Measurements from ENCODE around the gene CLHC1.
"Not testable (repeated sequence)": the region's sequence is repeated elsewhere in the genome, so short reads cannot be mapped to it uniquely, and the experiment has no call there.

CLHC1 gene

DNA sequence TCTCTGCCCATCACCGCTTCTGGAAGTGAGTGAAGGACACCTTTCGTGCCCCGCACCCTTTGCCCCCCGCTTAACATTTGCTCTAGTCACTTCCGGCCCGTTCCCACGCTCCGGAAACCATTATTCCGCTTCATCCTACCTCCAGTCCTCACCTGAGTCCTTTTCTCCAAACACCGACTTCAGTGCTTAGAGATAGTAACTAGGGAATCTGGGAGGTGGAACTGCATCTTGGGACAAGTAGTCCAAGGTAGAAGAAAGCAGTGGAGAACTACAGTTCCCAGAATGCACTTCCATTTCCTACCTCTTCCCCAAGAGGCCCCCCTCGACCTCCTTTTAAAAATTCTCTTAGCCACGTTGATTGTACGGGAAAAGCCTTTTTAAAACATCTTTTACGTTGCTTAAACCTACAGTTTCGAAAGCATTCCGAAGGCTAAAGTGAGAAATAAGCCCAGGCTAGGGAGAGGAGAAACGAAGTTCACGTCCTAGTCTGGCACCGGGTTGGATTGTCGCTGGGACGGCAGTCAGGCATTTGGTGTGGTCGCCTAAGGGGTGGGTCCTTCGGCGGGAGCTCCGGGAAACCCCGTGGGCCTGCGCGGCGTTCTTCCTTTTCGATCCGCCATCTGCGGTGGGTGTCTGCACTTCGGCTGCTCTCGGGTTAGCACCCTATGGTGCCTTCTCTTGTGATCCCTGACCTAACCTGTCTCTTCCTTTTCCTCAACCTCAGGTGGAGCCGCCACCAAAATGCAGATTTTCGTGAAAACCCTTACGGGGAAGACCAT is at the start of gene CLHC1, which contains the start of gene RPS27A:
Gene CLHC1 (minus strand): TSS at position 210 of the 779 bp plus-strand sequence. CDS start 9,882 bp downstream, outside the sequence.
Gene RPS27A (plus strand): TSS at position 605 of the 779 bp plus-strand sequence. CDS start 137 bp downstream, at position 742.
- DNase-seq = peak; percentile 99

DNA sequence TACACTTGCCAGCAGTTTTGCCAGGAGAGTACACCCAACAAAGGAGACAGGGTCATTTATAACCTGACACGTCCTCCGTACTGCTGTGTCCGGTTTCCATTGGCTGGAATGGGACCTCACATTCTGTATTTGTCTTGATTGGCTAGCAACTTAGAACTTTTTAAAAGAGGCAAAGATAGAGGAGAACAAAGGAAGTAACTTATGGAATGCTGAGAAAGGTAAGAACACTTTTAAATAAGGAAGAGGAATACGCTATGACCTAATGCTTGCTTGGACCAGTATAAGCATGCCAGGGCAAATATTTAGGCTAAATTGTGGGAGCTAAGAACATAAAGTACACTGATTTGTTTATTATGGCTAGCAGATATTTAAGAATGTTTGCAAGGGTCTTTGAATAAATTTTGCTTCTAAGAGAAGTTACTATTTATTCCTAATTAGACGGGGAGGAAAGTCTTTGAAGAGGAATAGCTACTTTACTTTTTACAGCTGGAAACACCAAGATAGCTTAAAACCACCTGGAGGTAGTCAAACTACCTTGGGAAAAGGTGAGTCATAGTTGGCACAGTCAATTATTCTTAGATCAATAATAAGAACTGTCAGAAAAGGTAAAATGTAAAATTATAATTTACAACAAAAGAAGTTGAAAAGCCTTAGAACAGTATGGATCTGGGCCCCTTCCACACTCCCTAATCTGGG is 48.9 kb upstream of the CLHC1 start:
- not testable (repeated sequence) for DNase-seq

DNA sequence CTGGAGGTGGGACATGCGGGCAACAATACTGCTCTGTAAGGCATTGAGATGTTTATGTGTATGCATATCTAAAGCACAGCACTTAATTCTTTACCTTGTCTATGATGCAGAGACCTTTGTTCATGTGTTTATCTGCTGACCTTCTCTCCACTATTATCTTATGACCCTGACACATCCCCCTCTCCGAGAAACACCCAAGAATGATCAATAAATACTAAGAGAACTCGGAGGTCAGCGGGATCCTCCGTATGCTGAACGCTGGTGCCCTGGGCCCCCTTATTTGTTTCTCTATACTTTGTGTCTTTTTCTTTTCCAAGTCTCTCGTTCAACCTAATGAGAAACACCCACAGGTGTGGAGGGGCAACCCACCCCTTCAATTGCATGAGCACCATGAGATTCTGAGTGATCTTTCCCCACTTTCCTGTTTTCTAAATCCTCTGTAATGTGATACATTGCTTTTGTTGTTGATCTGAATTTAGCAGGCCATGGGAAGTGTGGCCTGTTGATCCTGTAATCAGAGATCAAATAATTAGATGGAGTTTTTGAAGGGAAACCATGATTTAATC is 47.8 kb upstream of the CLHC1 start:
- not testable (repeated sequence) for DNase-seq

DNA sequence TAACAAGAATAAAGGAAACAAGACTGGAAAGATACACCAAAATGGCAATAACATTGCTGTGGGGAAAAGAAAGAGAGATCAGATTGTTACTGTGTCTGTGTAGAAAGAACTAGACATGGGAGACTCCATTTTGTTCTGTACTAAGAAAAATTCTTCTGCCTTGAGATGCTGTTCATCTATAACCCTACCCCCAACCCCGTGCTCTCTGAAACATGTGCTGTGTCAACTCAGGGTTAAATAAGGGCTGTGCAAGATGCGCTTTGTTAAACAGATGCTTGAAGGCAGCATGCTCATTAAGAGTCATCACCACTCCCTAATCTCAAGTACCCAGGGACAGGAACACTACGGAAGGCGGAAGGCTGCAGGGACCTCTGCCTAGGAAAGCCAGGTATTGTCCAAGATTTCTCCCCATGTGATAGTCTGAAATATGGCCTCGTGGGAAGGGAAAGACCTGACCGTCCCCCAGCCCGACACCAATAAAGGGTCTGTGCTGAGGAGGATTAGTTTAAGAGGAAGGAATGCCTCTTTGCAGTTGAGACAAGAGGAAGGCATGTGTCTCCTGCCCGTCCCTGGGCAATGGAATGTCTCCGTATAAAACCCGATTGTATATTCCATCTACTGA is 47.2 kb upstream of the CLHC1 start:
- DNase-seq = not testable (repeated sequence)

DNA sequence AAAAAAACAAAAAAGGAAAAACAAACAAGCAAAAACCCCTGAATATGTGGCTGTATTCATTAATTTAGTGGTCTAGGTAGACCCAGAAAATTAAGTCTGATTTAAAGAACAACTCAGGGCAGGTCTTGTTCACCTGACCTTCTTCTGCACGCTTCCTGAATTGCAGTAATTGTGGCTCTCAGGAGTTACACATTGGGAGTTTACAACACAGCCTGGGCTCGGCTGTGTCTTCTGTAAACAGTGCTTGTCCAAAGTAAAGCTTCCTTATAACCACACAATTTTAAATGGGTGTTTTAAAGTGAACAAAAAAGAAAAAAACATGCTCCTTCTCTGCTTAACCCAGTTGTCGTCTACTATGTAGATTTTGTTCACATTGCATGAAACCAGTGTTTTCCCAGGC is 45.2 kb upstream of the CLHC1 start:
- DNase-seq = no peak

DNA sequence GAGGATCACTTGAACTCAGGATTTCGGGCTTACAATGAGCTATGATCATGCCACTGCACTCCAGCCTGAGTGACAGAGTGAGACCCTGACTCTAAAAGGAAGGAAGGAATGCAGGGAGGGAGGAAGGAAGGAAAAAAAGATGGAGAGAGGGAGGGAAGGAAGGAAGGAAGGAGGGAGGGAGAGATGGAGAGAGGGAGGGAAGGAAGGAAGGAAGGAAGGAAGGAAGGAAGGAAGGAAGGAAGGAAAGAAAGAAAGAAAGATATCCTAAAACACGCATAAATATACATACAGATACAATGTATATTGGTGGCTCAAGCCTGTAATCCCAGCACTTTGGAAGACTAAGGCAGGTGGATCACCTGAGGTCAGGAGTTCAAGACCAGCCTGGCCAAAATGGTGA is 42.3 kb upstream of the CLHC1 start:
- DNase-seq = not testable (repeated sequence)

DNA sequence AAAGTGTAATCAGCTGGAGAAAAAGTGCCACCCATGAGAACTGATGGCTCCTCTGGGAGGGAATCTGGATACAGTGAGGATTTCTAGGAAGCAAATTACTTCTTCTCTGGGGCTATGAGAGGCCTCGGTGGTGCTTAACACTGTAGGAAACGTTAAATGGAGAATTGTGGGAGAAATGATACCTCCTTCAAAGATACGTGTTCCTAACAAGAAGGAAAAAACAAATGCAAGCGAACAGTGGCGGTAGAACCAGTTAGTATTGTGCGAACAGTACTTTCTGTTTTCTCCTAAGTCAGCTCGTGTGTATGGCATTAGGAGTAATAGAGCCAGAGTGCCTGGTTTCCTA is 37.5 kb upstream of the CLHC1 start:
- no peak for DNase-seq

DNA sequence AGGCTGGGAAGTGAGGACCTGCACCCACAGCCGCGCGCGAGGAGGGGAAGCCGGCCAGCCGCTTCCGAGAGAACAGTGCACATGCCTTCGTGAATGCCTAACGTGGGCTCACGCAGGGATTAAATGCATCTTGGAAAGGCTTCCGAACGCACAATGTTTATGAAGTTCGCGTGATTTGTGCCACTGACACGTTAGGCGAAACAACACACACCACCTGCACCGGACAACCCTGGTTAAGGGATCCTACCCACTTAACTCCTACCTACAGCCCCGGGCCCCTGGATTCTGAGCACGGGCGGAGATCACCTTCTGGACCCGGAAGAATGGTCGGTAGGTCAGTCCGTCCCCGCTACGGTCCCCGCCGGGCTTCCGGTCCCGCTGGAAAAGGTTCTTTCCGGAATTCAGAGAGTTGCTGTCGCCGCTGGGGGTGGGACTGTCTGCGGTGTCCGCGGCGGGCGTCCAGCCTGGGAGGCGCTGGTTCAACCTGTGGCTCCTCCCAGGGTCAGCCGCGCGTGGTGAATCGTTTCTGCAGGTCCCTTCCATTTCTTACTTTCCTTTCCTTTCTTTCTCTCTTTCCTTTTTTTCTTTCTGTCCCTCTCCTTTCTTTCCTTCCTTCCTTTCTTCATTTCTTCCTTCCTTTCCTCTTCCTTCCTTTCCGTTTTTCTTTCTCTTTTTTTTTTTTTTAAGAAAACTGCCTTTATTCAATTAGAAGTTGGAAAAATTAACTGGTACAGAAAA is 37.0 kb upstream of the CLHC1 start, which contains the start of gene MTIF2:
Gene MTIF2 (minus strand): TSS at position 325 of the 738 bp plus-strand sequence. CDS start 5,373 bp downstream, outside the sequence.
- DNase-seq = peak; percentile 91

DNA sequence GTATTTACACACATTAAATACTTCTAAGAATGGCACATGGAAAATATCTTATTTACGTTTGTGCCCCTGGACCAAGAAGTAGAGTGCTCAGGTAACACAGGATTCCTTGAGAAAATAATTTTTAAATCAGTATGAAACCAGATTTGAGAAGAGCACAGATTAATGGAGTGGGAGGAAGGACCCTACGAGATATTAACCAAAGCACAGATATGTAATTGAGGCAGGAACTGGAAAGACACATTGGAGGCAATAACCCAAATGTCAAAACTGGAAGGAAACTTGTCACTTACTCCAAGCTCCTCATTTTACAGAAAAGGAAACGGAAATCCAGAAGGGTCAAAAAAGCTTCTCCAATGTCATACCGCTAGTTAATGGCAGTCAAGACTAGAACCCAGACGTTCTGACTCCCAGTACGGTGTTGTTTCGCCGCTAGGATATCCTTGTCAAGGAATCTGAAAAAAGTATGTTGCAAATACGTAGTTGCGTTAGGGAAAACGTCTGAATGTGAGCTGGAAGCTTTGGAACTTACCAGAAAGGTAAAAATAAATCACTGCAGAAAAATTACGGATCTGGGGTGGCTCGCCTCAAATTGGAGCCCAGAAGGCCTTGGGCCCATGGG is 36.3 kb upstream of the CLHC1 start:
- DNase-seq = no peak

DNA sequence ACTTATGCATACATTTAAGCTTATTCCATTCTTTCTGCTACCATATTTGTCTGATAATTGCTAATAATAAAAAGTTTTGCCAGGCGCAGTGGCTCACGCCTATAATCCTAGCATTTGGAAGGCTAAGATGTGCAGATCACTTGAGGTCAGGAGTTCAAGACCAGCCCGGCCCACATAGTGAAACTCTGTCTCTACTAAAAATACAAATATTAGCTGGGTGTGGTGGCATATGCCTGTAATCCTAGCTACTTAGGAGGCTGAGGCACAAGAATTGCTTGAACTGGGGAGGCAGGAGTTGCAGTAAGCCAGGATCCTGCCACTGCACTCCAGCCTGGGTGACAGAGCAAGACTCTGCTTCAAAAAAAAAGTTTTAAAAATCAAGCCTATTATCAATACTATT is 27.5 kb upstream of the CLHC1 start:
- DNase-seq = not testable (repeated sequence)

DNA sequence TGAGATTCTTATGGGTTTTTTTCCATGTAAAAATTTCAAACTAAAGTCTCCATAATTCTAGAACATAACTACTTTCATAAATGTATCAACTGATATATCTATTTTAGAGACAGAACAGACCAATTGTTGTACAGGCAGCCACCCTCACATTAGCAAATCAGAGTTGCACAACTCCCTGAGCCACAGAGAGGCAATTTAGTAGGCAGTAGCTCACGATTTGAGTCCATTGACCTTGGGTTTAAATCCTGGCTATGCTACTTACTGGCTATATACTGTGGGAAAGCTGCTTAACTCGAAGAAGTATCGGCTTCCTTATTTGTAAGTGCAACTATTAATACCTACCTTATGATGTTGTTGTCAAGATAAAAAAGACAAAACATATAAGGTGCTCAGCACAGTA is 20.7 kb upstream of the CLHC1 start:
- DNase-seq = no peak

DNA sequence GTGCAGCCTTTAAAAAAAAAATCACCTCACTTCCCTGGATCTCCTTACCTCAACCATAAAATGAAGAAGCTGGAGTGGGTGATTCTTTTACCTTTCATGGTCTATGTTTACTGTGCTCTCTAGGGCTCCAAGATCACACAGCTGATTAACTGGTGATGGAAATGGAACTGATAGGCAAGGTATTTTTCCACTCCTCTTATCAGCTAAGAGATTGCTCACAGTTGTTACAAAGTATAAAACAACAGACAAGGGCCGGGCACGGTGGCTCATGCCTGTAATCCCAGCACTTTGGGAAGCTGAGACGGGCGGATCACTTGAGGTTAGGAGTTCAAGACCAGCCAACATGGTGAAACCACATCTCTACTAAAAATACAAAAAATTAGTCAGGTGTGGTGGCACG is 14.9 kb upstream of the CLHC1 start:
- DNase-seq = no peak

DNA sequence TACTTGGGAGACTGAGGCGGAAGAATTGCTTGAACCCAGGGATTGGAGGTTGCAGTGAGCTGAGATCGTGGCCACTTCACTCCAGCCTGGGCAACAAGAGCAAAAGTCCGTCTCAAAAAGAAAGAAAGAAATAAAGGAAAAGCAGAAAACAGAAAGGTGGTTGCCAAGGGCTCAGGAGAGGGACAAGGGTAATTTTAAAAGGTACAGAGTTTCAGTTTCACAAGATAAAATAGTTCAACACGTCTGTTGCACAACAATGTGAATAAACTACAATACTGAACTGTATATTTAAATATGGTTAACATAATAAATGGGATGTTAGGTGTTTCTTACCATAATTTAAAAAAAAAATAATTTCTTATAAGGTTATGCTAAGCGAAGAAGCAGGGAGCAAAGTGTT is 13.3 kb upstream of the CLHC1 start:
- no peak for DNase-seq

DNA sequence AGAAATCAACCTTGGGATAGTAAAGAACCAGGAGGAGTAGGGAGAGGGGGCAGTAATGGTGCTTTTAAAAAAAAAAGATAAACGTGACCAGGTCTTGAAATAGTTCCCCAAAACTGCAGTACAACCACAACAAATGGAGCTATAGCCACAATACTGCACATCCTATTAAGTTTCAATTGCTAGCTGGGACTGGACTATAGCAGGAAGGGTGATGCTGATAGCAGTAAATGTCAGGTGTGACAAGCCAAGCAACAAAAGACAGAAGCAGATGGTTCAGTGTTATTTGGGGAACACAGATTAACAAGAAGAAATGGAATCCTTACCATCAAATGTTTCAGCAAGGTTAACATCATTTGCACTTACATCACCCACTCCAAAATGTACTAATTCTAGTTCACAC is 10.5 kb upstream of the CLHC1 start:
- DNase-seq = no peak

DNA sequence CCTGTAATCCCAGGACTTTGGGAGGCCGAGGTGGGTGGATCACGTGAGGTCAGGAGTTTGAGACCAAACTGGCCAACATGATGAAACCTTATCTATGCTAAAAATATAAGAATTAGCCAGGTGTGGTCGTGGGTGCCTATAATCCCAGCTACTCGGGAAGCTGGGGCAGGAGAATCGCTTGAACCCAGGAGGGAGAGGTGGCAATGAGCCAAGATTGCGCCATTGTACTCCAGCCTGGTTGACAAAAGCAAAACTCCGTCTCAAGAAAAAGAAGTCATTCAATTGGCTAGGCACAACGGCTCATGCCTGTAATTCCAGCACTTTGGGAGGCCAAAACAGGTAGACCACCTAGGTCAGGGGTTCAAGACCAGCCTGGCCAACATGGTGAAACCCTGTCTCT is 9.5 kb upstream of the CLHC1 start:
- DNase-seq = not testable (repeated sequence)

DNA sequence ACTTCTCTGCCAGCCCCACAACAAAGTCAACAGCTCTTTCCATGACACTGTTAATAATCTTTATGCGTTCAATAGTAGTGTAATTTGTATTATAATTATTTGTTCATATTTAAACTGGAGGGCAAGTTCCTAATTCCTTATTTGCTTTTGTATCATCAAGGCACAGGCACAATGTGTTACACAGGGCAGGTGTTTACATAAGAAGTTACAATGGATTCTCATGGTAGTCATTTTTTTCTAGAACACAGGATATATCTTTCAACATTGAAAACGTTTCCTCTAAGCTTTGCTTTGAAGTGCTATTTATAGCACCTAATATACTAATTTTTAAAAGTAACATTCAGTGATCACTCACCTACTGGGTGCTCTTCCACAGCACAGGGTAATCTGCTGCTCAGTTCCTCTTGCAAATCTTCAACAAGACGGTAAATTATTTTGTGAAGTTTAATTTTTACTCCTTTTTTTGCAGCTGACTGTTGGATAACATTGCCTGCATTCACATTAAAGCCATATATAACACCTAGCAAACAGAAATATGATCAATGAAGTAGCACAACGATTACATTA is 7.6 kb upstream of the CLHC1 start:
- DNase-seq = peak; percentile 26

DNA sequence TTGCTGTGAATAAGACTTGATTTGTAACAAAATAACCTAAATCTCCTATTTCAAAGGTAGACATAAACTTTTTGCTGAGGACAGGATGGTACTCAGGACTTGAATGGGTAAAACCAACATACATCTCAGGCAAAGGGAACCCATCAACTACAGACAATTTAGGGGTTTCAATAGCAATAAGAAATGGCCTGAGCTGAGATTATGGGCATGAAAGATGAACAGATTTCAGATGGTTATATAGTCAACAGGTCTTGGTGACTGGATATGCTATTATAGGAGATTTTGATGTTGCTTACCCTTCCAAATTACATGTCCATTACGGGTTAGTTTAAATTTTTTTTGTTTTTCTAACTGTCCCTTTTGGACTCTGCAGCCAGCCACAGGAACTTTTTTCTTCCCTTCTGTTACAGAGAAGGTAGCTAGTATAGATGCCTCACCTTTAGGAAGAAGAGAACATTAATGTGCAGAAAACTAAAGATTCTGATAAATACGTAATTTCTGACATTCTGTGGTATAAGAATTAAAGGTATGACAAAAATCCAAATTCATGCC is 5.0 kb upstream of the CLHC1 start:
- no peak for DNase-seq

DNA sequence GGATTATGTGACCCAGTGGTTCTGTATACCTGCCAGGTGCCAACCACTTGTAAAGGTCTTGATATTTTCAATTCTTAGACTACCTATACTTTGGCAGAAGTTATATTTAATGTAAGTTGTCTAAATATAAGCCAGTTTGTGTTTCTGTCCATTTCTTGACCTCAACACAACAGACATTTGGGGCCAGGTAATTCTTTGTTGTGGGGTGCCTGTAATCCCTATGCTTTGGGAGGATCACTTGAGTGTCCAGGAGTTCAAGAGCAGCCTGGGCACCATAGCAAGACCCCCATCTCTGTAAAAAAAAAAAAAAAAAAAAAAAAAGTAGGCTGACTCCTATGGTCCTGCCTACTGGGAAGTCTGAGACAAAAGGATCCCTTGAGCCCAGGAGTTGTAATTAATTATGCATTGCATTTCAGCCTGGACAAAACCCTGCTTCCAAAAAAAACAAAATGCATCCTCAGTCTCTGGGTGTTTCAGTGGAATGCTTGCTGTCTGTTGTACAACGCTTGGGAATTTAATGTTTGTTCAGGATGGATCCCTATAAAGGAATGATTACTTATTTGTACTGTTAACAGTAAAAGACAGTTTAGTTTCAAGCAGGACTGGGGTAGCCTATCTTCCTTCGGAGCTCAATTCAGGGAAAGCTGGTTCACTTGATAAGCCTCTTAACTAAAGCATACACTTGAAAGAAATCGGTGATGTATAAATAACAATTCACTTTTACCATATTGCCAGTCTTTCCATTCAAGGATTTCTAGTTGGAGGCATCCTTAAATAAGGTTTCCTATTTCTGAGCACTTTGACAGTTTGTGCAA is 3.8 kb upstream of the CLHC1 start:
- DNase-seq = no peak

DNA sequence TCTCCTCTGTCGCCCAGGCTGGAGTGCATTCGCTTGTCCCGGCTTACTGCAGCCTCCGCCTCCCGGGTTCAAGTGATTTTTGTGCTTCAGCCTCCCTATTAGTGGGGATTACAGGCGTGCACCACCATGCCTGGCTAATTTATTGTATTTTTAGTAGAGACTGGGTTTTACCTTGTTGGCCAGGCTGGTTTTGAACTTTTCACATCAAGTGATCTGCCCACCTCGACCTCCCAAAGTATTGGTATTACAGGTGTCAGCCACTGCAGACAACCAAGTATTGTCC is 1.5 kb upstream of the CLHC1 start:
- DNase-seq = no peak

DNA sequence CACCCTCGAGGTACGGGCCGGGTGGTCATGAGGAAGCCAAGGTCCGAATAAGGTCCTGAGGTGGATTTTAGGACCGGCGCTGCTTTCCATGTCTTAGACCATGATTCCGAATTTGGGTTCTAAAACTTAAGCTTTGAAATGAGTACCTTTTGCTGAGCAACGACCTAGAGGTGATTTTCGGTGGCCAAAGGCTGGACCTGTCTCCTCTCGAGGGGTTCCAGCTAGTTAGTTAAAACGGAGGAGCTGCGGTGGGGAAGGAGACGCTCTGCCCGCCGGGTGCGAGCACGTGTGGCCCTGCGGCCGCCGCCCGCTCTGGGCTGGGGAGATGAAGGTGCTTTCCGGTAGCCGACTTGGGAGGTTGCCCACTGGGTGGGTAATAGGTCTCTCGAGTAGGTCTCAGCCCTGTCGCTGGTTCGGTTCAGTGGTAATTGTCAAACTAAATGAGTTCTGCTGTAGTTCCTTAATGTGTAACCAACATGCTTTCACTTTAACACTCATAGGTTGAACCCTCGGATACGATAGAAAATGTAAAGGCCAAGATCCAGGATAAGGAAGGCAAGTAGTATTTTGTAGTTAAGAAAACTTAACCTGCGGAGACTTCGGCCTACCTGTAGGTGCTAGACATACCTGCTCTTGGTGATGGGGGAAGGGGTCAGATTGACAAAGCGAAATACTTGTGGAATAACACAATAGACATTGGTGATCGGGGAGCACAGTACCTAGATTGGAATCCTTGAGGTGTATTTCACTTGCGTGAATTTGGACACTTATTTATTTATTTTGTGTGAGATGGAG is 967 bp upstream of the CLHC1 start:
- DNase-seq = no peak
